ENCODE results near the gene AKTIP.

GRCh38 chr16:53542283-53542682 lies 39.3 kb upstream of the AKTIP start:
- TF ChIP-seq CTCF (IDR thresholded peaks at IDR 0.05) (no peak), POLR2A (IDR thresholded peaks at IDR 0.05) (no peak)

All from thyroid gland (tissue), 4 donors.